Choroid plexus epithelial cell (primary cell): Measurements from ENCODE around the gene SPECC1L.

Experiments used
- DNase-seq: peaks from one replicate; pipeline ENCODE4 v3.0.0-alpha.2; 2010; ENCODE audit warnings: low read depth
- H3K4me3 ChIP-seq: 2 replicates; pipeline ENCODE4 v1.5.1; 2011; ENCODE audit warnings: low read depth, mild to moderate bottlenecking, control low read depth, low read length, moderate library complexity
- TF ChIP-seq, protein P1 (sequence below): conservative IDR thresholded peaks from 2 replicates; pipeline ENCODE4 v1.5.1; 2011; ENCODE audit warnings: low read depth, mild to moderate bottlenecking, control low read depth, inconsistent platforms, low read length, moderate library complexity

The SPECC1L gene

GRCh38 chr22:24460418-24461089 is 189.9 kb downstream of the SPECC1L start:
- DNase-seq: peak; percentile 91
- no peak overlapping the region for H3K4me3 ChIP-seq
- TF ChIP-seq, protein P1, sequence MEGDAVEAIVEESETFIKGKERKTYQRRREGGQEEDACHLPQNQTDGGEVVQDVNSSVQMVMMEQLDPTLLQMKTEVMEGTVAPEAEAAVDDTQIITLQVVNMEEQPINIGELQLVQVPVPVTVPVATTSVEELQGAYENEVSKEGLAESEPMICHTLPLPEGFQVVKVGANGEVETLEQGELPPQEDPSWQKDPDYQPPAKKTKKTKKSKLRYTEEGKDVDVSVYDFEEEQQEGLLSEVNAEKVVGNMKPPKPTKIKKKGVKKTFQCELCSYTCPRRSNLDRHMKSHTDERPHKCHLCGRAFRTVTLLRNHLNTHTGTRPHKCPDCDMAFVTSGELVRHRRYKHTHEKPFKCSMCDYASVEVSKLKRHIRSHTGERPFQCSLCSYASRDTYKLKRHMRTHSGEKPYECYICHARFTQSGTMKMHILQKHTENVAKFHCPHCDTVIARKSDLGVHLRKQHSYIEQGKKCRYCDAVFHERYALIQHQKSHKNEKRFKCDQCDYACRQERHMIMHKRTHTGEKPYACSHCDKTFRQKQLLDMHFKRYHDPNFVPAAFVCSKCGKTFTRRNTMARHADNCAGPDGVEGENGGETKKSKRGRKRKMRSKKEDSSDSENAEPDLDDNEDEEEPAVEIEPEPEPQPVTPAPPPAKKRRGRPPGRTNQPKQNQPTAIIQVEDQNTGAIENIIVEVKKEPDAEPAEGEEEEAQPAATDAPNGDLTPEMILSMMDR: peak; percentile 47

DNA sequence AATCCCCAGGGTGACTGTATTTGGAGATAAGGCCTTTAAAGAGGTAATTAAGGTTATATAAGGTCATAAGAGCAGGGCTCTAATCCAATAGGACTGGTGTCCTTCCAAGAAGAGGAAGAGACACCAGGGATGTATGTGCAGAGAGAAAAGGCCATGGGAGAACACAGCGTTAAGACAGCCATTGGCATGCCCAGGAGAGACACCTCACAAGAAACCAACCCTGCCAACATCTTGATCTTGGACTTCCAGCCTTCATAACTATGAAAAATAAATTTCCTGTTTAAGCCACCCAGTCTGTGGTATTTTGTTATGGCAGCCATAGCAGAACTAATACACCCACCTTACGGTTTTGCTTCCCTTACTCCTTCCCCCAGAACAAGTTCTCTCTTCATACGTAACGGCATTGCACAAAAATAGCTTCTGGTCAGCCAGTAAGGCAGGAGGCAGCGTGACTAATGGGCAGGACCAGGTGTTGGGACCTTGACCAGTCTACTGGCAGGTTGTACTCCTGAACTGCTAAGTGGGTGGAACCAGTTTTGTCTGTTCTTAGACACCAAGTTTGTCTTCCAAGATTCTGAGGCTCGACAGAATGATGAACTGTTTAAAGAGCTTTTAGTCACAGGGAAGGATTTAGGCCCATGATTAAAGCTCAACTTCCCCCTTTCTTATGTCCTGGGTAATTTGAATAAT is 192.6 kb downstream of the SPECC1L start:
- no peak for DNase-seq
- H3K4me3 ChIP-seq: no peak overlapping the region
- TF ChIP-seq, protein P1: no peak

DNA sequence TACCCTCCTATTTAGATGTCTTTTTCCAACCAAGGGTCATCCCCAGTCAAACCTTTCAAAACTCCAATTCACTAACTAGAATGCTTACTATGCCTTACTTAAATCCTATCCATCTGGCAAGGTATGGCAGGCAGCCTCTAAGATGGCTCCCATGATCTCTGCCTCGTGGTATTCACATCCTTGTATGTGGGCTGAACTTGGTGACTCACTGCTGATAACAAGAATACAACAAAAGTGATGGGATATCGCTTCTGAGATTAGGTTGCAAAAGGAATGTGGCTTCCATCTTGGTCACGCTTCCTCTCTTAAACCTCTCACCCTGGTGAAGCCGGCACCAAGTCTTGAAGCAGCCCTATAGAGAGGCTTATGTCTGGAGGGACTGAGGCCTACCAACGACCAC is 194.9 kb downstream of the SPECC1L start:
- TF ChIP-seq, protein P1: no peak
- no peak overlapping the region for H3K4me3 ChIP-seq
- peak; percentile 86 for DNase-seq

DNA sequence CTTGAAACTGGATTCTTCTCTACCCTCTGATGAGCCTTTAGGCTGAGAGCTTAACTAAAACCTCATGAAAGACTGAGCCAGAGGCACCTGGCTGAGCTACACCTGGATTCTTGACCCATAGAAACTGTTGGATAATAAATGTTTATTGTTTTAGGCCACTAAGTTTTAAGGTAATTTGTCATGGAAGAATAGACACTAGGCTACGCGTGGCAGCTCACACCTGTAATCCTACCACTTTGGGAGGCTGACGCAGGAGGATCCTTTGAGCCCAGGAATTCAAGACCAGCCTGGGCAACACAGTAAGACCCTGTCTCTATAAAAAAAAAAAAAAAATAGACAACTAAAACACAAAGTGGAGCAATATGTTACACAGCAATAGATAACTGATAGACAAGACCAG is 195.3 kb downstream of the SPECC1L start:
- no peak overlapping the region for H3K4me3 ChIP-seq
- no peak for DNase-seq
- TF ChIP-seq, protein P1: no peak

DNA sequence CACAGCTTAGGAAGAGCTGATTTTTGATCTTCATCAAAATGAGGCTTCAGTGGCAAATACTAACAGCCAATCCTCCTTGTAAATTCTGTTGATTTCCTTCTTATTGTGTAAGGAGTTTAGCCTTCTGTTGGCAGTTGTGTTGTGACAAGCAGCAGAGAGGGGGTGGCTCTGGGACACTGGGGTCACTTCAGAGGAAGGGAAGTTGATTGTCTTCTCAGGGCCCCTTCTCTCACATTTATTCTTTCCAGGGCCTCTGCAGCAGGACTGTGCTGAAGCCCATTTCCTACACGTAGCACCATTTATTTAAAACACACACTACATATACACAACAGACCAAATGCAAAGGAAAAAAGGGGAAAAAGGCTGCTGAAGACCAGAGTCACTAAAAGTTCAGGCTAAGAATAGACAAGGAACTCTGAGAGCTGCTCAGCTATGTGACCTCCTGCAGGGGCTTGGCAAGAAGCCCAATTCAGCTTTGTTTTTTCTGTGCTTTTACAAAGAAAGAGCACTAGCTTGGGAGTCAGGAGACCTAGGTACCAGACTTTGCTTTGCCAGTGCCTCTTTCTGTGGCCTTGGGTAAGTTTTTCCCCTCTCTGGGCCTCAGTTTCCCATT is 196.2 kb downstream of the SPECC1L start:
- H3K4me3 ChIP-seq: no peak overlapping the region
- DNase-seq: peak; percentile 97
- TF ChIP-seq, protein P1: no peak

DNA sequence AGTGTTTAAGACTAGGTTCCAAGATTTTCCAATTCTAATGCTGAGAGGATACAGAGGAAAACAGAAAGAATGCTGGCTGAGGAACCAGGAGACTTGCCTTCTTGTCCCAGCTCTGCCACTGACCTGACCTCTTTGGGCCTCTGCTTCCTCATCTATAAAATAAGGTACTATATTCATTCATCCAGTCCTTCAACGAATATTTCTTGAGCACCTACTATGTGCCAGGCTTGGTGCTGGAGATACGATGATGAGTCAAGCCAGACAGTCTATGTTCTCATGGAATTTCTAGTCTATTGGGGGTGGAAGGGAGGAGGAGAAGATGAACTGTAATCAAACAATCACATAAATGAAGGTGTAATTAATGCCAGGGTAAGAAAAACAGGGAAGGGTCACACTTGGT is 196.7 kb downstream of the SPECC1L start:
- TF ChIP-seq, protein P1: no peak
- DNase-seq: no peak
- H3K4me3 ChIP-seq: no peak overlapping the region
